NCI-H82 treated with DMSO at 0.1 percent for 48 hours (cell line): ENCODE measurements around the gene NMNAT2.
"Not testable (repeated sequence)": the region's sequence is repeated elsewhere in the genome, so short reads cannot be mapped to it uniquely, and the experiment has no call there.

Source experiments
- DNase-seq: peaks from one replicate; lab custom pipeline; 2025; ENCODE audit not compliant: unreplicated experiment; lab: John Stamatoyannopoulos, UW

Gene NMNAT2

DNA sequence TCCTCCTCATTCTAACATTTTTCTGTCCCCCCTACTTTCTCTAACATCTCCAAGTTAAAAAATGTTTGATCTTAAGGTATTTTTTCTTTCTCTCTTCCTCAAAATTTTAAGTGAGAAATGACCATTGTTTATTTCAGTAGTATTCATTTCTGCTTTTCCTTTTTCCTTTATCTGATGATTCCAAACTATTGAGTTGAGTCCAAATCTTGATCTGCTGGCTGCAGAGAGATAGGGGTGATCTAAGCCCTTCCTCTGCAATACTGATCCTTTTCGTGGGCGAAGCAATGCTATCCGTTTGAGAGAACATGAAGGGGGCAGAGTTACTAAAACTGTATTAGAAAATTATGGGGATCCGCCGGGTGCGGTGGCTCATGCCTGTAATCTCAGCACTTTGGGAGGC lies 516 bp upstream of the NMNAT2 start:
- no peak for DNase-seq

DNA sequence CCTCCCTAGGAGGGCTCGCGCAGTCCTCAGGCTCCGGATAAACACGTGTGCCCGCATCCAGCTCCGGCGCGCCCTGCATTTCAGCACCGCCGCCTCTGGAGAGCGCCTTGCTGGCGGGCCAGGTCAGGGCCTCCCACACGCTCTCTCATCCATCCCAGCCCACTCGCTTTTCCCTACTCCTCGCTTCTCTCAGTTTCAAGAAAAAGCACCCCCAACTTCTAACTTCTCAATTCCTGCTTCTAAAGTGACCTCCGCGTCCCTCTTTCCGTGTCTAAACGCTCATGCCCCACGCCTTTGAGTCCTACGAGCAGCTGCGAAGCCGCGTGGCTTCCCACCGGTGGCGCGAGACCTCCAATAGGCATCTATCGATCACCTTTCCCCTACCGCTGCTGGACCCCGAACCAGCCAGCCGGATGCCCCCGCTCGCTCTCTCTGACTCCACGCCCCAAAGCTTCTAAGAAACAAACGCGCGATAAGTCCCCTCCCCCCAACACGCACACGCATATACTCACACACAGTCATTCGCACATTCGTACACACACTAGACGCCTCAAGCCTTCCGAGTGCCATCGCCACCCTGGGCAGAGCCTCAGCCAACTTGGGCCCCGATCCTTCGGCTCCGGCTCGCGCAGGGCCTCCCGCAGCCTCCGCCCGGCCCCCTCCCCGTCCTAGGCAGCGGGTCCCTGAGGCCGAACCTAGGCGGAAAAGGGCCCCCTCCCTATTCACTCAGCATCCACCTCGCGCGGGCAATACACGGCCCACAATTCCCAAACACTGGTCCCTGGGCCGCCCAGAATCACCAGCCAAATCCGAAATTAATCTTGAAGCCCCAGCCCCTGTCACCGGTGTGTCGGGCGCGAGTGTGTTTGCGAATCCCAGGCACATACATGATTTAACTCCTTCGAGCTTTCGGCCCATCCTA lies 1.1 kb downstream of the NMNAT2 start:
- peak; percentile 57 for DNase-seq

DNA sequence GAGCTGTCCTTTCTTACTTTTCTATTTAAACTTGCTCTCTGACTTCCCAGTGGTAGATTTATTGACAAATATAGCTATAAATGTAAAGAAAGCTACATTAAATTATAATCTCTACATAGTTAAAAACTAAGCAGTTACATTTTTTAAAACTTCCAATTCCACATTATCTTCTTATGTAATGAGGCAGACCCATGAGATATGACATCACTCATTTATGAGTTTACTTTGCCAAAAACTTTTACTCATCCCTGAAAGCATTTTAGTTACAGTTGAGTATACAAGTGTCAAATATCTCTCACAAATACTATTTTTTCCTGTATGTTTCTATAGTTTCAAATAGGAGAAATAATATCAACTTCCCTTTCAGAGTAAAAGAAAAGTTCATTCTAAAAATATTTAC lies 3.8 kb downstream of the NMNAT2 start:
- no peak for DNase-seq

DNA sequence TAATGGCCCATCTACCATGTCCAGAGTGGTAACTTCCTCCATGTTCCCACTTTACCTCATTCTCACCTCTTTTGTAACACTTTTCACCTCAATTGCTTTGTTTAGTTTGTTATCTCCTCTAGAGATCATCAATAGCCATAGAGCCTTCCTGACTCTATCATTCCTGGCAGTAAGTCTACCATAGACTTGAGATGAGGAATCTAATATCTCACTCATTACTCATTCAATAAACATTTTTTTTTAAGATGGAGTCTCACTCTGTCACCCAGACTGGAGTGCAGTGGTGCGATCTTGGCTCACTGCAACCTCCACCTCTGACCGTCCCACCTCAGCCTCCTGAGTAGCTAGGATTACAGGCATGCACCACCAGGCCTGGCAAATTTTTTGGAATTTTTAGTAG lies 7.1 kb downstream of the NMNAT2 start:
- no peak for DNase-seq

DNA sequence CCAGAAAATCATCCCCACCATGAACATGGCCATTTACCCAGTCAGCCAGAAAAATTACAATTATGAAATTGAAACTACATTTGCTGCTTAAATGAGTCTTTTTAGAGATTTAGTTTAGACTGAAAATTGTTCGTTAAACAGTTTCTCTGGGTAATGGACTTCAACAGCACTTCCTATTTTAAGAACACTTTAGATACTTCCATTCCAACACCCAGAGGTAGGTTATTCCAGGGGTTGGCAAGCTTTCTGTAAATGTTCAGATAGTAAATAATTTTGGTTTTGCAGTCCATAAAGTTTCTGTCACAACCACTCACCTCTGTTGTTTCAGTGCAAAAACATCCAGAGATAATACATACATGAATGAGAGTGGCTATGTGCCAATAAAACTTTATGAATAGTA lies 10.2 kb downstream of the NMNAT2 start:
- no peak for DNase-seq

- no peak for DNase-seq
Observed at GRCh38 chr1:183407474-183407873, 10.7 kb downstream of the NMNAT2 start.

DNA sequence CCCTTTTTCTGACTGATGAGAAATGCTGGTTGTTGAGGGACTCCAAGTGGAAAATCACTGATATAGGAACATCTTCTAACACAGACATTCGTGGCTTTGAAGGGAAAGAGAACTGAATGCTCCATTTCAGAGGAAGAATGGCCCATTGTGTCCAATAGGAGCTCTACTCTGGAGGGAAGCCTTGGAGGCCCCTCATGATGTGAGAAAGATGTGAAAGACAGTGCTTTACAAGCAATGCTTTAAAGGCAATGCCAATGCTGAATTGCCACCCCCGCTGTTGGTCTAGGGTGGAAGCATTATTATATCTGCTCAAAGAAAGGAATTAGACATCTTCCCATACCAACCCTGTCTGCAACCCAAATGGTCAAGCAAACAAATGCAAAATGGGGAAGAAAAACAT lies 13.7 kb downstream of the NMNAT2 start:
- no peak for DNase-seq

DNA sequence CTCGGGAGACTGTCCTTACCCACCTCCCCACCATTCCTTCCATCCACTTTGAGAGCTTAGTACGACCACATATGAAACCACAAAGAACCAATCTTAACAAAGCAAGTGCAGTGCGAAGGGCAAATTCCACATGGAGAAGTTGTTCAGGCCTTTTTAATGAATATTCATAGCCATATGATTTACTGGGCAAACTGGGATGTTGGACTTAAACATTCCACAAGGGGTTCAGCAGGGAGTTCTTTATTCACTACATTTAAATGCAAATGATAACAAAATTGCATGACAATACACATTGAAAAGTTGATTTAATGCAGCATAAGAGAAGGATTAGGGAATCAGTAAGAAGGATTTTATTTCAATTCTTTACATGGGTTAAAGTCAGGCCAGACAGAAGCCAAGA lies 14.7 kb downstream of the NMNAT2 start:
- DNase-seq = no peak

- not testable (repeated sequence) for DNase-seq
Observed at GRCh38 chr1:183401565-183401964, 16.6 kb downstream of the NMNAT2 start.

- DNase-seq = no peak
Observed at GRCh38 chr1:183394435-183394834, 23.7 kb downstream of the NMNAT2 start.

- no peak for DNase-seq
Observed at GRCh38 chr1:183391863-183392262, 26.3 kb downstream of the NMNAT2 start.

DNA sequence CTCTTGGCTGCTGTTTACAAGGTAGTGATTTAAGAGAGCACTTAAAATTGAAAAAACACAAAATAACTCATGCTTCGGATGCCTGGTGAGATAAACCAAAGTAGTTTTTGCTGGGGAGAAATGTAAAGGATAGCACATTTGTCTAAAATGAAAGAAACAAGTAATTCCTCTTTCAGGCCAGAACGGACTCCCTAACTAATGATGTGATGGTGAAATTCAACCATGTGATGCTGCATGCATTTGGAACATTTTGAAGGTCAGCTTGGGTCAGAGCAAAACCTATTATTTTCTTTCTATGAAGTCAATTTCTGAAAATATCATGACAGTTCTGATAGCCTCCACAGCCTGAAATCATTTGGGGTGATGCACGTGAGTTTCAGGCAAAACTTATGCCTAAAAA lies 27.6 kb downstream of the NMNAT2 start:
- DNase-seq = no peak

- DNase-seq = no peak
Observed at GRCh38 chr1:183388735-183389134, 29.4 kb downstream of the NMNAT2 start.

- DNase-seq = no peak
Observed at GRCh38 chr1:183385340-183386144, 32.6 kb downstream of the NMNAT2 start.

- no peak for DNase-seq
Observed at GRCh38 chr1:183379951-183380350, 38.2 kb downstream of the NMNAT2 start.

DNA sequence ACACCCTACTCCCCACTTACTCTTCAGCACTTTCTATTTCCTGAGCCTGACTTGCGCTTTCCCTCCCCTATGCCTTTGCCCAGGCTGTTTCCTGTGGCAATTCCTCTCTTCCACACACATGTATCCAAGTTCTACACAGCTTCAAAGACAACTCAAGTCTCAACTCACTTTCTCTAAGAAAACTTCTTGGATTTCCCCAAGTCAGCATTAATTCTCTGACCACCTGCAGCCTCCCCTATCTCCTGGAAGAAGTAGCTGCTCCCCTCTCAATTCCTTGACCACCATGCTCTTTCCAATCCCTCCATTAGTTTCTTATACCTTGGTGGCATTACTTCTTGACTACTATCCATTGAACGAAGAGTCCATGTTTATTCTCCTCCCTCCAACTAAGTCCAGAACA lies 42.8 kb downstream of the NMNAT2 start:
- DNase-seq = no peak

GRCh38 chr1:183374825-183375224 lies 43.4 kb downstream of the NMNAT2 start:
- no peak for DNase-seq

- no peak for DNase-seq
Observed at GRCh38 chr1:183372586-183373230, 45.5 kb downstream of the NMNAT2 start.

GRCh38 chr1:183370399-183371058 lies 47.7 kb downstream of the NMNAT2 start:
- no peak for DNase-seq

GRCh38 chr1:183368213-183369108 lies 49.7 kb downstream of the NMNAT2 start:
- no peak for DNase-seq
